HEK293 (cell line): ENCODE results near the gene PRM3.

ENCODE experiments used
- CTCF ChIA-PET: fragments of 350-600 bp; formaldehyde crosslinking; extraction: SDS; loops from one replicate; lab custom pipeline; 2021; ENCODE audit warnings: antibody characterized with exemption; lab: Yijun Ruan, JAX
- POLR2A ChIA-PET: fragments of 300-600 bp; formaldehyde crosslinking; extraction: SDS; loops from one replicate; lab custom pipeline; 2020; ENCODE audit warnings: antibody characterized with exemption, inconsistent platforms; lab: Yijun Ruan, JAX
- H3K27ac ChIP-seq: fragments of 200-500 bp; sonication (Bioruptor generic); 2 replicates; pipeline ENCODE4 v1.5.1; 2014; ENCODE audit warnings: low read depth, low read length, control low read depth, inconsistent platforms; ENCODE audit errors: extremely low read depth
- H3K36me3 ChIP-seq, 2 experiments: fragments of 200-500 bp in 1 of 2; sonication (Bioruptor generic) in 1 of 2; 1 replicate in 1 of 2; 2 replicates in 1 of 2; pipeline ENCODE4 v1.5.1; 2014 to 2017; ENCODE audit warnings: inconsistent platforms in 2 of 2, low read length in 2 of 2; ENCODE audit not compliant: control insufficient read depth in 2 of 2, insufficient read depth in 1 of 2
- H3K4me1 ChIP-seq: fragments of 200-500 bp; sonication (Bioruptor generic); 2 replicates; pipeline ENCODE4 v1.5.1; 2014; ENCODE audit warnings: mild to moderate bottlenecking, low read length, inconsistent platforms; ENCODE audit not compliant: control insufficient read depth, insufficient read depth
- H3K4me3 ChIP-seq: 2 replicates; pipeline ENCODE4 v1.5.1; 2011; ENCODE audit warnings: low read depth, mild to moderate bottlenecking, control low read depth, low read length, moderate library complexity
- H3K9me3 ChIP-seq: fragments of 200-500 bp; sonication (Bioruptor generic); 2 replicates; pipeline ENCODE4 v1.5.1; 2014; ENCODE audit warnings: low read depth, low read length, inconsistent platforms; ENCODE audit not compliant: control insufficient read depth, insufficient read depth
- BCL11B ChIP-seq: fragments of 450-650 bp; formaldehyde crosslinking; IDR thresholded peaks from 2 replicates; pipeline ENCODE4 v1.5.1; 2016; ENCODE audit warnings: low read depth, missing biosample characterization, missing genetic modification characterization
- EGR2 ChIP-seq: fragments of 450-650 bp; formaldehyde crosslinking; IDR thresholded peaks from 2 replicates; pipeline ENCODE4 v1.5.1; 2016; ENCODE audit warnings: low read depth, missing biosample characterization, missing genetic modification characterization
- GLI4 ChIP-seq: fragments of 450-650 bp; formaldehyde crosslinking; IDR thresholded peaks from 2 replicates; pipeline ENCODE4 v1.5.1; 2016; ENCODE audit warnings: missing biosample characterization, missing genetic modification characterization
- OSR2 ChIP-seq: fragments of 450-650 bp; formaldehyde crosslinking; IDR thresholded peaks from 2 replicates; pipeline ENCODE4 v1.5.1; 2016; ENCODE audit warnings: missing biosample characterization, missing genetic modification characterization
- REPIN1 ChIP-seq: fragments of 450-650 bp; formaldehyde crosslinking; IDR thresholded peaks from 2 replicates; pipeline ENCODE4 v1.5.1; 2017; ENCODE audit warnings: missing biosample characterization, missing genetic modification characterization, low read depth
- ZBTB1 ChIP-seq: fragments of 450-650 bp; formaldehyde crosslinking; IDR thresholded peaks from 2 replicates; pipeline ENCODE4 v1.5.1; 2016; ENCODE audit warnings: missing biosample characterization, missing genetic modification characterization
- ZBTB20 ChIP-seq: fragments of 450-650 bp; formaldehyde crosslinking; IDR thresholded peaks from 2 replicates; pipeline ENCODE4 v1.5.1; 2016; ENCODE audit warnings: missing biosample characterization, missing genetic modification characterization
- ZNF174 ChIP-seq: fragments of 450-650 bp; formaldehyde crosslinking; IDR thresholded peaks from 2 replicates; pipeline ENCODE4 v1.5.0; 2017; ENCODE audit warnings: missing biosample characterization, mild to moderate bottlenecking, missing genetic modification characterization
- ZNF239 ChIP-seq: fragments of 450-650 bp; formaldehyde crosslinking; IDR thresholded peaks from 2 replicates; pipeline ENCODE4 v1.5.1; 2016; ENCODE audit warnings: missing biosample characterization, missing genetic modification characterization
- ZNF48 ChIP-seq: fragments of 450-650 bp; formaldehyde crosslinking; IDR thresholded peaks from 2 replicates; pipeline ENCODE4 v1.5.1; 2016; ENCODE audit warnings: missing biosample characterization, missing genetic modification characterization
- ZNF530 ChIP-seq: fragments of 450-650 bp; formaldehyde crosslinking; IDR thresholded peaks from 2 replicates; pipeline ENCODE4 v1.5.1; 2016; ENCODE audit warnings: low read depth, missing biosample characterization, missing genetic modification characterization
- ZNF677 ChIP-seq: fragments of 450-650 bp; IDR thresholded peaks from 2 replicates; pipeline ENCODE4 v1.5.0; 2018; ENCODE audit warnings: missing biosample characterization, mild to moderate bottlenecking, missing genetic modification characterization, moderate library complexity
- ZNF707 ChIP-seq: fragments of 450-650 bp; formaldehyde crosslinking; IDR thresholded peaks from 2 replicates; pipeline ENCODE4 v1.5.1; 2016; ENCODE audit warnings: missing biosample characterization, missing genetic modification characterization
- ZNF776 ChIP-seq: fragments of 450-650 bp; formaldehyde crosslinking; IDR thresholded peaks from 2 replicates; pipeline ENCODE4 v1.5.0; 2017; ENCODE audit warnings: missing biosample characterization, missing genetic modification characterization, borderline replicate concordance
- TF ChIP-seq, protein P1 (sequence below): fragments of 450-650 bp; formaldehyde crosslinking; IDR thresholded peaks from 2 replicates; pipeline ENCODE4 v1.5.1; 2017; ENCODE audit warnings: missing biosample characterization, mild to moderate bottlenecking, missing genetic modification characterization, moderate library complexity
- TF ChIP-seq, protein P2 (sequence below): fragments of 450-650 bp; formaldehyde crosslinking; IDR thresholded peaks from 2 replicates; pipeline ENCODE4 v1.5.1; 2016; ENCODE audit warnings: missing biosample characterization, missing genetic modification characterization
- TF ChIP-seq, protein P3 (sequence below): fragments of 450-650 bp; formaldehyde crosslinking; IDR thresholded peaks from 2 replicates; pipeline ENCODE4 v1.5.1; 2016; ENCODE audit warnings: missing biosample characterization, missing genetic modification characterization
- TF ChIP-seq, protein P4 (sequence below): IDR thresholded peaks from 2 replicates; pipeline ENCODE4 v1.6.1; 2011; ENCODE audit warnings: mild to moderate bottlenecking, low read depth, low read length, borderline replicate concordance
- TF ChIP-seq, protein P5 (sequence below): fragments of 450-650 bp; formaldehyde crosslinking; IDR thresholded peaks from 2 replicates; pipeline ENCODE4 v1.5.1; 2017; ENCODE audit warnings: missing biosample characterization, missing genetic modification characterization
- TF ChIP-seq, protein P6 (sequence below): fragments of 450-650 bp; formaldehyde crosslinking; IDR thresholded peaks from 2 replicates; pipeline ENCODE4 v1.5.1; 2016; ENCODE audit warnings: missing biosample characterization, missing genetic modification characterization
- TF ChIP-seq, protein P7 (sequence below): fragments of 450-650 bp; formaldehyde crosslinking; IDR thresholded peaks from 2 replicates; pipeline ENCODE4 v1.5.1; 2016; ENCODE audit warnings: missing biosample characterization, missing genetic modification characterization

The PRM3 gene

DNA sequence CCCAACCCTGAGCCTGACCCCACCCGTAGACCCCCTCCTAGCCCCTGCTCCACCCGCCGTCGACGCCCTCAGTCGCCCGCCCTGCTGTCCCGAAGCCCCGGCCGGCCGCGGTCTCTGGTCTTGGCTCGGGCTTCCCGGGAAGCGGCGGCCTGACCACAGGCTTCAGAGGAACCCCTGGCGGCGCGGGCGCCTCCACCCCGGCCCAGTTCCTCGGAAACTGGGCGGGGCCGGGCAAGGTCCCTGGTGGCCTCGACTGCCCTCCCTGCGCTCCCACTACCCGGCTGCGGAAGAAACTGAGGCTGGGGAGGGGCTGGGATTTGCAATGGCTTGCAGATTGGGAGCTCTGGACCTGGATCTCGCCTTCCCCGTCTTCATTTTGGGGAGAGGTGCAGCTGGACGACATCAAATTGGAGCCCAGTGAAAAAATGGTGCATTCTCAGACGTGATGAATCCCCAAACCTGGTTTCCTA is 16.7 kb downstream of the PRM3 start (continued):
- TF ChIP-seq ZNF776, result no peak
- TF ChIP-seq, protein P1, sequence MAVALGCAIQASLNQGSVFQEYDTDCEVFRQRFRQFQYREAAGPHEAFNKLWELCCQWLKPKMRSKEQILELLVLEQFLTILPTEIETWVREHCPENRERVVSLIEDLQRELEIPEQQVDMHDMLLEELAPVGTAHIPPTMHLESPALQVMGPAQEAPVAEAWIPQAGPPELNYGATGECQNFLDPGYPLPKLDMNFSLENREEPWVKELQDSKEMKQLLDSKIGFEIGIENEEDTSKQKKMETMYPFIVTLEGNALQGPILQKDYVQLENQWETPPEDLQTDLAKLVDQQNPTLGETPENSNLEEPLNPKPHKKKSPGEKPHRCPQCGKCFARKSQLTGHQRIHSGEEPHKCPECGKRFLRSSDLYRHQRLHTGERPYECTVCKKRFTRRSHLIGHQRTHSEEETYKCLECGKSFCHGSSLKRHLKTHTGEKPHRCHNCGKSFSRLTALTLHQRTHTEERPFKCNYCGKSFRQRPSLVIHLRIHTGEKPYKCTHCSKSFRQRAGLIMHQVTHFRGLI (tag by site-specific recombination), result peak; percentile 89
- TF ChIP-seq, protein P2, sequence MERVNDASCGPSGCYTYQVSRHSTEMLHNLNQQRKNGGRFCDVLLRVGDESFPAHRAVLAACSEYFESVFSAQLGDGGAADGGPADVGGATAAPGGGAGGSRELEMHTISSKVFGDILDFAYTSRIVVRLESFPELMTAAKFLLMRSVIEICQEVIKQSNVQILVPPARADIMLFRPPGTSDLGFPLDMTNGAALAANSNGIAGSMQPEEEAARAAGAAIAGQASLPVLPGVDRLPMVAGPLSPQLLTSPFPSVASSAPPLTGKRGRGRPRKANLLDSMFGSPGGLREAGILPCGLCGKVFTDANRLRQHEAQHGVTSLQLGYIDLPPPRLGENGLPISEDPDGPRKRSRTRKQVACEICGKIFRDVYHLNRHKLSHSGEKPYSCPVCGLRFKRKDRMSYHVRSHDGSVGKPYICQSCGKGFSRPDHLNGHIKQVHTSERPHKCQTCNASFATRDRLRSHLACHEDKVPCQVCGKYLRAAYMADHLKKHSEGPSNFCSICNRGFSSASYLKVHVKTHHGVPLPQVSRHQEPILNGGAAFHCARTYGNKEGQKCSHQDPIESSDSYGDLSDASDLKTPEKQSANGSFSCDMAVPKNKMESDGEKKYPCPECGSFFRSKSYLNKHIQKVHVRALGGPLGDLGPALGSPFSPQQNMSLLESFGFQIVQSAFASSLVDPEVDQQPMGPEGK (tag by site-specific recombination), result 0 out of 2 replicates have a peak, but pooled peaks have one; percentile 9
- TF ChIP-seq ZNF677 (tag by site-specific recombination), result no peak
- no peak for TF ChIP-seq ZNF174
- TF ChIP-seq REPIN1, result no peak
- TF ChIP-seq, all 188 proteins: peak for 9

DNA sequence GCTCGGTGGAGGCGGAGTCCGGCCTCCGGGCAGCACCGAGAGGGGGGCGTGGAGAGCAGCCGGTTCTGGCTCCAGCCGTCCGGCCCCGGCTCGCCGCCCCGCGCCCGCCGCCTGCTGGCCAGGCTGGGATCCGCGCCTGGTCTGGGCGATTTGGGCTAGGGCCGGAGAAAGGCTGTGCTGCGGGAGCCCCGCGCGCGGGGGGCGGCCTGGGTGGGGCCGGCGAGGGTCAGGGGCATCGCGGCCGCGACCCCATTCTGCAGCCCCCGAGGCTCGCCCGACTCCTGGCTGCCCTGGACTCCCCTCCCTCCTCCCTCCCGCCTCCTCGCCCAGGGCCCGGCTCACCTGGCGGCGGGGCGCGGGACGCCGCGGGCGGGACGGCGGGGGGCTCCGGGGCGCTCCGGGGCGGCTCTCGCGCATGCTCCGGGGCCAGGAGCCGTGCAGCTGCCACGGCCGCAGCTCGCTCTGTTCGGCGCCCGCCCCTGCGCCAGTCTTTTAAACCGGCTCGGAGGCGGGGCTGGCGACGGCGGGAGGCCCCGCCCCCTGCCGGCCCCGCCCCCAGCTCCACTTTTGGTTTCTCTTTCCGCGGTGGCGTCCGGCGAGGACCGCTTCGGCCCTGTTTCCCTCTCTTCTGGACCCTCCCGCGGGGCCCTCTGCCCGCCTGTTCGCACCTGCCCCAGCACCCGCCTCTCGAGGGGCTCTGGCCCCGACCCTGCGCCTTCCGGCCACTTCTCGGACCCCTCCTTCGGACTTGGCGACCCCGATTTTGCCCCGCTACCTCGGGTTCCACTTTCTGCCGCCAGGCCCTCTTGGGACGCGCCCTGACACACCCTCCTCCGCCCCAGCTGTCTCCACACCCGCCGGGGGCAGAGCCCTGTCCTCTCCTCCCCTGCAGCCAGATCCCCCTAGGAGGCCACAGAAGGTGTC is 17.4 kb downstream of the PRM3 start, which contains the start of gene SOCS1:
Gene SOCS1 (minus strand): TSS at position 468 of the 924 bp plus-strand sequence. CDS start 726 bp downstream, outside the sequence.
- H3K27ac ChIP-seq, result peak within 1 kb of the TSS; percentile 70; the same call in 1 of the 2 replicates
- H3K4me3 ChIP-seq, result peak within 1 kb of the TSS; percentile 72
- H3K9me3 ChIP-seq, result no peaks in the 10 kb centered on the region
- H3K36me3 ChIP-seq, result no peaks in the 10 kb centered on the region
- ChIA-PET CTCF (interaction anchor here (0.5 to 6.8 kb wide), 41 partner anchors 10 to 1215 kb away, joined by 3 to 58 read pairs (median 4); partner anchors contain the start of genes CLEC16A and PRM2), POLR2A (interaction anchor here (0.5 to 2.5 kb wide), 65 partner anchors 12 to 583 kb away, joined by 3 to 19 read pairs (median 4); partner anchors contain the start of genes CLEC16A, DEXI, PRM2 and PRM3)
- peaks cover 5% of the 10 kb centered on the region; the same call in 1 of the 2 replicates for H3K4me1 ChIP-seq
- TF ChIP-seq, protein P3, sequence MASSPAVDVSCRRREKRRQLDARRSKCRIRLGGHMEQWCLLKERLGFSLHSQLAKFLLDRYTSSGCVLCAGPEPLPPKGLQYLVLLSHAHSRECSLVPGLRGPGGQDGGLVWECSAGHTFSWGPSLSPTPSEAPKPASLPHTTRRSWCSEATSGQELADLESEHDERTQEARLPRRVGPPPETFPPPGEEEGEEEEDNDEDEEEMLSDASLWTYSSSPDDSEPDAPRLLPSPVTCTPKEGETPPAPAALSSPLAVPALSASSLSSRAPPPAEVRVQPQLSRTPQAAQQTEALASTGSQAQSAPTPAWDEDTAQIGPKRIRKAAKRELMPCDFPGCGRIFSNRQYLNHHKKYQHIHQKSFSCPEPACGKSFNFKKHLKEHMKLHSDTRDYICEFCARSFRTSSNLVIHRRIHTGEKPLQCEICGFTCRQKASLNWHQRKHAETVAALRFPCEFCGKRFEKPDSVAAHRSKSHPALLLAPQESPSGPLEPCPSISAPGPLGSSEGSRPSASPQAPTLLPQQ (tag by site-specific recombination), result peak; percentile 54
- TF ChIP-seq ZNF48 (tag by site-specific recombination) (no peak), ZNF239 (tag by site-specific recombination) (no peak), BCL11B (peak; percentile 81), OSR2 (tag by site-specific recombination) (no peak), ZBTB20 (peak; percentile 72), GLI4 (tag by site-specific recombination) (0 out of 2 replicates have a peak, but pooled peaks have one; percentile 57), ZNF677 (tag by site-specific recombination) (peak; percentile 25; the same call in 1 of the 2 replicates), ZBTB1 (no peak), EGR2 (tag by site-specific recombination) (peak; percentile 19; the same call in 1 of the 2 replicates), ZNF707 (tag by site-specific recombination) (no peak), ZNF530 (tag by site-specific recombination) (no peak)
- TF ChIP-seq, protein P4, sequence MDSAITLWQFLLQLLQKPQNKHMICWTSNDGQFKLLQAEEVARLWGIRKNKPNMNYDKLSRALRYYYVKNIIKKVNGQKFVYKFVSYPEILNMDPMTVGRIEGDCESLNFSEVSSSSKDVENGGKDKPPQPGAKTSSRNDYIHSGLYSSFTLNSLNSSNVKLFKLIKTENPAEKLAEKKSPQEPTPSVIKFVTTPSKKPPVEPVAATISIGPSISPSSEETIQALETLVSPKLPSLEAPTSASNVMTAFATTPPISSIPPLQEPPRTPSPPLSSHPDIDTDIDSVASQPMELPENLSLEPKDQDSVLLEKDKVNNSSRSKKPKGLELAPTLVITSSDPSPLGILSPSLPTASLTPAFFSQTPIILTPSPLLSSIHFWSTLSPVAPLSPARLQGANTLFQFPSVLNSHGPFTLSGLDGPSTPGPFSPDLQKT, result no peak; the same call in 1 of the 2 replicates
- TF ChIP-seq, protein P5, sequence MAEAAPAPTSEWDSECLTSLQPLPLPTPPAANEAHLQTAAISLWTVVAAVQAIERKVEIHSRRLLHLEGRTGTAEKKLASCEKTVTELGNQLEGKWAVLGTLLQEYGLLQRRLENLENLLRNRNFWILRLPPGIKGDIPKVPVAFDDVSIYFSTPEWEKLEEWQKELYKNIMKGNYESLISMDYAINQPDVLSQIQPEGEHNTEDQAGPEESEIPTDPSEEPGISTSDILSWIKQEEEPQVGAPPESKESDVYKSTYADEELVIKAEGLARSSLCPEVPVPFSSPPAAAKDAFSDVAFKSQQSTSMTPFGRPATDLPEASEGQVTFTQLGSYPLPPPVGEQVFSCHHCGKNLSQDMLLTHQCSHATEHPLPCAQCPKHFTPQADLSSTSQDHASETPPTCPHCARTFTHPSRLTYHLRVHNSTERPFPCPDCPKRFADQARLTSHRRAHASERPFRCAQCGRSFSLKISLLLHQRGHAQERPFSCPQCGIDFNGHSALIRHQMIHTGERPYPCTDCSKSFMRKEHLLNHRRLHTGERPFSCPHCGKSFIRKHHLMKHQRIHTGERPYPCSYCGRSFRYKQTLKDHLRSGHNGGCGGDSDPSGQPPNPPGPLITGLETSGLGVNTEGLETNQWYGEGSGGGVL (tag by site-specific recombination), result peak; percentile 59; the same call in 1 of the 2 replicates
- TF ChIP-seq, protein P6, sequence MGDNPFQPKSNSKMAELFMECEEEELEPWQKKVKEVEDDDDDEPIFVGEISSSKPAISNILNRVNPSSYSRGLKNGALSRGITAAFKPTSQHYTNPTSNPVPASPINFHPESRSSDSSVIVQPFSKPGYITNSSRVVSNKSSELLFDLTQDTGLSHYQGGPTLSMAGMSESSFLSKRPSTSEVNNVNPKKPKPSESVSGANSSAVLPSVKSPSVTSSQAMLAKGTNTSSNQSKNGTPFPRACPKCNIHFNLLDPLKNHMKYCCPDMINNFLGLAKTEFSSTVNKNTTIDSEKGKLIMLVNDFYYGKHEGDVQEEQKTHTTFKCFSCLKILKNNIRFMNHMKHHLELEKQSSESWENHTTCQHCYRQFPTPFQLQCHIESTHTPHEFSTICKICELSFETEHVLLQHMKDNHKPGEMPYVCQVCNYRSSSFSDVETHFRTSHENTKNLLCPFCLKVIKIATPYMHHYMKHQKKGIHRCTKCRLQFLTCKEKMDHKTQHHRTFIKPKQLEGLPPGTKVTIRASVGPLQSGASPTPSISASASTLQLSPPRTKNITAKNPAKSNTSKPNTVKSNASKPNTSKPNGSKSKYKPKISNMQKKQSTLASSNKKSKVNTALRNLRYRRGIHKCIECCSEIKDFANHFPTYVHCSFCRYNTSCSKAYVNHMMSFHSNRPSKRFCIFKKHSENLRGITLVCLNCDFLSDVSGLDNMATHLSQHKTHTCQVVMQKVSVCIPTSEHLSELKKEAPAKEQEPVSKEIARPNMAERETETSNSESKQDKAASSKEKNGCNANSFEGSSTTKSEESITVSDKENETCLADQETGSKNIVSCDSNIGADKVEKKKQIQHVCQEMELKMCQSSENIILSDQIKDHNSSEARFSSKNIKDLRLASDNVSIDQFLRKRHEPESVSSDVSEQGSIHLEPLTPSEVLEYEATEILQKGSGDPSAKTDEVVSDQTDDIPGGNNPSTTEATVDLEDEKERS (tag by site-specific recombination), result no peak
- TF ChIP-seq, protein P7, sequence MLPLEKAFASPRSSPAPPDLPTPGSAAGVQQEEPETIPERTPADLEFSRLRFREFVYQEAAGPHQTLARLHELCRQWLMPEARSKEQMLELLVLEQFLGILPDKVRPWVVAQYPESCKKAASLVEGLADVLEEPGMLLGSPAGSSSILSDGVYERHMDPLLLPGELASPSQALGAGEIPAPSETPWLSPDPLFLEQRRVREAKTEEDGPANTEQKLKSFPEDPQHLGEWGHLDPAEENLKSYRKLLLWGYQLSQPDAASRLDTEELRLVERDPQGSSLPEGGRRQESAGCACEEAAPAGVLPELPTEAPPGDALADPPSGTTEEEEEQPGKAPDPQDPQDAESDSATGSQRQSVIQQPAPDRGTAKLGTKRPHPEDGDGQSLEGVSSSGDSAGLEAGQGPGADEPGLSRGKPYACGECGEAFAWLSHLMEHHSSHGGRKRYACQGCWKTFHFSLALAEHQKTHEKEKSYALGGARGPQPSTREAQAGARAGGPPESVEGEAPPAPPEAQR, result no peak
